Kidney glomerular epithelial cell (primary cell): ENCODE measurements around the gene COPS3.

Experiments
- DNase-seq: peaks from one replicate; lab custom pipeline; 2025; lab: John Stamatoyannopoulos, UW

COPS3 gene

DNA sequence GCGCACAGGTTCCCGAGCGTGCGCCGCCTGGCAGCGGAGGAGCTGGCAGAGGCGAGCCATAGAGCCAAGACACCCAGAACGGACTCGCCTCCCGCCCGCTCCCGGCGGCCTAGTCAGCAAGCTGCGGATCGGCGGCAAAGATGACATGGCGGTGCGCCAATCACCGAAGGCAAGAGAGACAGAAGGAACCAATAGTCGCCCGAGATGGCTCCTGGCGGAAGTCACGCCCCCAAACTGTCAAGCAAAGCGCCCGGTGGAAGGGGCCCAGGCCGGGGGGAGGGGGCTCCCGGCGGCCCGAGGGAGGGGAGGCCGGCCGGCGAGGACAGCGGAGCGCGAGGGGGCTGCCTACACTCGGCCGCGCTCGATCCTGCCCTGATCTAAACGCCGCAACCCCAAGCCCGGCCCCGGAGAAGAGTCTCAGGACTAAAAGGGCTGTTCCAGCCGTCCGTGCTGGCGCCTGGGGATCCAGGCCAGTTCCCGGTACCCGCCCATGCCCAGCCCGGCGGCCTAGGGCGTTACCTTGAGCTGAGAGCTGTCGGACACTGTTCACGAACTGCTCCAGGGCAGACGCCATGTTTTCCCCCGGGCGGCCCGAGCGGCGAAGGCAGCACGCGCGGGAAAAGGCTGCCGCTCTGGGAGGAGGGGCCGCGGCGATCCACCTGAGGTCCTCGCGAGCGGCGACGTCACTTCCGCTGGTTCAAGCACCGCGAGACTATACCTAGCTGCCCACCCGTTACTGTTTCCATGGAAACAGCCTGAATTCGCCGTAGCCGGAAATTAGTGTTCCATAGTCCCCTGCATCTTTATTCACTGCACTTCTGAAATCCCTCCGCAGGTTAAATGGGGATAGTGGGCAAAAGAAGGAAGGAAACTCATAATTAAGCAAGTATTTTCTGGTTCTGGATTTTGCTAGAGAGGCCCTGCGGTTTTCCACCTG lies at the start of gene COPS3:
COPS3 (minus strand) TSS at position 634 of the 937 bp plus-strand sequence; CDS start at position 574, 60 bp downstream.
- peak; percentile 96 for DNase-seq

DNA sequence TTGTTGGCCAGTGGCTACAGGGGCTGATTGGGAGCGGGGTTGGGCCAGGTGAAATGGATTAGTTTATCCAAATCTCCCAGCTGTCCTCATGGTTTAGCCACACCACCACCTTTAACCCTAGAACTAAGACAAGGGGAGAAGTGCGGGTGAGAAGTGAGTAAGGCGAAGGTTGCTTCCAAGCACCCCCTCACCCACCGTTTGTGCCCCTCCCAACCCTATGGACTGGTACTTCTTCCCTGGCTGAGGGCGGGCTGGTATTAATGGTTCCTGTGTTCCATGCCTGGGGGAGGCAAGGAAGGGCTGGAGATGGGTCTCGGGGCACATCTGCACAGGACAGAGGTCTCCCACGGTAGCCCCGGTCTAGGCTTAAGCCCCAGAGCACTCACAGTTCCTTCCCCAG lies 47.2 kb upstream of the COPS3 start:
- no peak for DNase-seq

DNA sequence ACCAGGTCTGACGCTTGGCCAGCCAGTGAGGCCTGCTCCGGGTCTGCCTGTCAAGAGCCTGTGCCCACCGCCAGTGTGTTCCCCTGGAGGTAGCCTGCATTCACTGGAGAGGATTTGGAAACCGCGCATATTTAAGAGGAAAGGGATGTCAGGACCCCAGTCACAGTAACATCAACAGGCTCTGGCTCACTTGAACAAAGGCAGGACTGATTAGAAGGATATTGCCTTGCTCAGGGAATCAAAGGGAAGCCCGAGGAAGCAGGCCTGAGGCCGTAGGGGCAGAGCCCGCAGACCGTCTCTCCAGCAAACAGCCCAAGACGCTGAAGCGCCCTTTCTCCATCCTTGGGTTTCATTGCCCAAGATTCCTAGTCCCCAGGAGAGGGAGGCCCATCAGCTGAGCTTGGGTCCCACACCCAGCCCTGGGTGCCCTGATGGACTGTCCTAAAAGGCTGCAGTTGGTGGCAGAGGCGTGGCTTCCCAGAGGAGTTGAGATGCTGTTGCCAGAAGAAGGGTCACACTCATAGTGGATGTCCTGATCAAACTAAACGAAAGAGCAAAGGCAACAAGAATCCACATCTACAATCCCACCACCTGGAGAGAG lies 45.3 kb upstream of the COPS3 start:
- no peak for DNase-seq

DNA sequence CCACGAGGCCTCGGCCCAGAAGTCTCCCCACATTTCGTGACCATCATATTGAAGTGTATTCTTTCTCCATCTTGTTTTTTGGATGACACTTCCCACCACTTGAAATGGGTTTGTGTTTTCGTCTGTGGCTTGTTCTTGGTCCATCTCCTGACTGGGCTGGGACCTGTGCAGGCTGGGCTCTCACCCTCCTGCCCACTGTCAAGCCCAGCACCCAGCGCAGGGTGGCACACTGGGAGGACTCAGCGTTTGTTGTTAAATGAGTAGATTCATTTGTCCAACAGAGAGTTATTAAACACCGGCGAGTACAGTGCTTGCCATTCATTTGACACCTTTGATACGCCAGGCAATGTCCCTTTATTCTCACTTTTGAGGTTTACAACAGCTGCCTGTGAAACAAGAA lies 44.8 kb upstream of the COPS3 start:
- no peak for DNase-seq

GRCh38 chr17:17325228-17325627 lies 44.2 kb upstream of the COPS3 start:
- no peak for DNase-seq

GRCh38 chr17:17324616-17325015 lies 43.6 kb upstream of the COPS3 start:
- DNase-seq, result no peak

- no peak for DNase-seq
These were observed 41.8 kb upstream of the COPS3 start for GRCh38 chr17:17322516-17323510.

DNA sequence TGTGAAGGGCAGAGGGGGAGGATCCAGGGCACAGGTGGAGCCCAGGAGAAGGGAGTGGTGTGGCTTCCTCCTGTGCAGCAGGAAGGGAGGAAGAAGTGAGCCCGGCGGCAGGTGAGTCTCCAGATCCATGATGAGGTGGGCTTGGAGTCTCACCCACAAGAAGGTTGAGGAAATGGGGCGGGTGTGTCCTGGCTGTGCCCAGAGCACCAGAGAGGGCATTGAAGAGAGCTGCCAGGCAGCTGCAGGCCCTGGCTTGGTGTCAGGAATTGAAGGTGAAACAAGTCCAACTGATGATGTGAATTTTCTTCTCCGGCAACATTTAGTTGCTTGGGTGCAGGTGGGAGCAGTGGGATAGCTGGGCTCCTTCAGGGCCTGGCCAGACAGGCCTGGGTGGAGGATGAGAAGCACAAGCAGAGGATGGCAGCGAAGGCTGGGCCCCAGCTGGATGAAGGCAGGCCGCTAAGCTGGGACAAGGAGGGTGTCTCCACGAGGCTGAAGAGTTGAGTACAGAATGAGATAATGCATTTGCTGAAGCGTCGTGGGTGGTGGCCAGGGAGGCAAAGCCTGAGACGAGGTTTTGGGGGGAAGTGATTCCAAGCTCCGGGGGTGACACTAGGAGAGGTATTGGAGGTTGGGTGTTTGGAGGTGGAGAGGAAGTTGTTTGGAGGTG lies 40.4 kb upstream of the COPS3 start:
- no peak for DNase-seq

GRCh38 chr17:17320911-17321220 lies 39.8 kb upstream of the COPS3 start:
- no peak for DNase-seq

DNA sequence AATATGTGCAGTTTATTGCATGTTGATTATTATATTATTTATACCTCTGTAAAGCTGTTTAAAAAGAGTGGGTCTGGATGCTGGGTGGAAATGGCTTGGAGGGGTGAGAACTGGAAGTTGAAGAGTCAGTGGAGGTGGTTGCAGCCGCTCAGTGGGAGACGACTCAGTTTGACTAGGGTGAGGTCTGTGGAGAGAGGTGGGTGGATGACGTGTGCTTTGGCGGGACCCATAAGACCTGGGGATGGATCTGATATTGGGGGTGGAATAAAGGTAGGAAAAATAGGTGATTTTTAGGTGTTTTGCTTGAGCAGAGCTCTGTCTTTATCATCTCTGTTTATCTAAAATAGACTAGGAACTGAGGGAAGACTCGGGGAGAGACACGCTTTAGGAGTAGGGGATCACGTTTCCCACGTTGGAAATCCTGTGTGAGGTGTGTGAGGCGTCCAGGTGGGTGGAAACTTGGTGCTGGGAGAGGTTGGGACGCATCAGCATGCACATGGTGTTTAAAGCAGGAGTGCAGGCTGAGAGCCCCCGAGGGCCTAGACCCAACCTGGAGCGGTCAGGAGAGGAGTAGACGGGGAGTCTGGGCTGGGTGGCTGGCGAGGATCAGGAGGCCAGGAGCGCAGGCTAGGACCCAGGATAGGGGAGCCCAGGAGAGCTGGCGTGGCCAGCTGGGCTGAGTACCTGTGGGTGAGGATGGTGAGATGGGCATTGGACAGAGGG lies 39.3 kb upstream of the COPS3 start:
- no peak for DNase-seq

DNA sequence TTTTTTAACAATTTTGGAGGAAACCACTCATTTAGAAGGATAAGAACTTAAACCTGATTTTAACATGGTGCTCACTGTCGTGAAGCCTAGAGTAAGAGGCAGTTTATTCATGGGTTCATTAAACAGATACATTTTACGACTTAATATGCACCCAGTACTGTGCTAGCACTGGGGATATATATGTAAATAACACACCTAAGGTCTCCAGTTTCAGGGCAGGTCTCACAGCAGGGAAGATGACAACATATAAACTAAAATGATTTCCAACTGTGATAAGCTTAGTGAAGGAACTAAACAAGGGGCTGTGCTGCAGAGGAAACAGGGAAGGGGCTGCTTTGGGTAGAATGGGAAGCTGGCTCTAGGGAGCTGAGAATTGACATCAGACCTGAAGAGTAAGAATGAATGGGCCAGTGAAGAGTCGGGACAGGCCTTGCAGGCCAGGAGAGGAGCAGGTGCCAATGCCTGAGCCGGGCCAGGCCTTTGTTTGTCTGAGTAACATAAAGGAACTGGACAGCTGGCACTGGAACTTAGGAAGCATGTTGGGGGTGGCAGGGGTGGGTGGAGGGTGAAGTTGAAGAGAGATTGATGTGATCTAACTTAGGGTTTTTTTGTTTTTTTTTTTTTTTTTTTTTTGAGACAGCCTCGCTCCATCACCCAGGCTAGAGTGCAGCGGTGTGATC lies 34.2 kb upstream of the COPS3 start:
- no peak for DNase-seq

DNA sequence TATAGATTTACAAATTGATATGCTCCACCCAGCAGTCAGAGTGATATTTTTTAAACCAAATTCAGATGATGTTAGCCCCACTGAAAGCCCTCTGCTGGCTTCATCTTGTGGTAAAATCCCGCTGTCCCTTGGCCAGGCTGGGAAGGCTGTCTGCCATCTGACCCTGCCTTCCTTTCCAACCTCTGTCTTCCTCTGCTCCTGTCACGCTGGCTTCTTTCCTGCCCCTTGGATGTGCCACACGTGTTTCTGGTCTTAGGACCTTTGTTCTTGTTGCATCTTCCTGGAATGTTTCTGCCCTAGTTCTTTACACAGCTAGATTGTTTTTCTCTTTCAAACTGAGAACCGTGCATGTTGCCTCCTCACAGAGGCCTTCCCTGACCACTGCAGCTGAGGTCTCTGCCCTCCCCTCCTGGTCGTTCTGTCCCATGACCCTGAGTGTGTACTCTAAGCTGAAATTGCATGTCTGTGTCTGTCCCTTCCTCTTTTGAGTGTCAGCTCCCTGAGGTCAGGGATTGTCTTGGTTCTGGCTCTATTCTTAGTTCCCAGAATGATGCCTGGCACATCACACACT lies 33.5 kb upstream of the COPS3 start:
- no peak for DNase-seq

GRCh38 chr17:17313350-17313991 lies 32.4 kb upstream of the COPS3 start:
- peak; percentile 33 for DNase-seq

DNA sequence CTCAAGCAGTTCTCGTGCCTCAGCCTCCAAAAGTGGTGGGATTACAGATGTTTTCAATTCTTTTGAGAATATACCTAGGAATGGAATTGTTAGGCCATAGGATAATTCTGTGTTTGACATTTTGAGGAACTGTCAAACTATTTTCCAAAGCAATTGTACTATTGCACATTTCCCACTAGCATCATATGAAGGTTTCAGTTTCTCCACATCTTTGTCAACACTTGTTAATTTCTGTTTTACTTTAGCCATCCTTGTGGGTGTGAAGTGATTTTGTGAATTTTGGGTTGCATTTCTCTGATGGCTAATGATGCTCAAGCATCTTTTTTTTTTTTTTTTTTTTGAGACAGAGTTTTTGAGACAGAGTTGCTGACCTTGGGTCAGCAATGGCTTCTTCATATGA lies 28.3 kb upstream of the COPS3 start:
- DNase-seq, result no peak

GRCh38 chr17:17305281-17305801 lies 24.3 kb upstream of the COPS3 start:
- no peak for DNase-seq

DNA sequence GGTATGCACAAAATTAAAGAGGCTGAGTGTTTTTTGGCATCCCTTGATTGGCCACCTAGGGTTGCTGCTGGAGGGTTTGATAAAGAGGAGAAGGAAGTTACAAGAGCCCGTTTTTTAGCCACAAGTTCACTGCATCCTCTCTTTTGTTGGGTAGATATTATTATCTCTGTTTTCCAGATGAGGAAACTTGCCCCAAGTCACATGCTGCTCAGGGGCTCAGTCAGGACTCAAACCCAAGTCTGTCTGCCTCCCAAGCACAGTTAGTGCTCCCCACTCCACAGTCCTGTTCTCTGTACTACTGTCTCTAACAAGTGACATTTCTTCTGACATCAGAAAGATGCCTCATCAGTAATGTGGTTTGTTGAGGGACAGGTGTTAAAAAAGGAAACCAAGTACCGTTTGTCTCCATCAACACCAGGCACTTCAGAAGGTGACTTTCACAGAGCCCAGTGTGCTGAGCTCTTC lies 23.5 kb upstream of the COPS3 start:
- no peak for DNase-seq

DNA sequence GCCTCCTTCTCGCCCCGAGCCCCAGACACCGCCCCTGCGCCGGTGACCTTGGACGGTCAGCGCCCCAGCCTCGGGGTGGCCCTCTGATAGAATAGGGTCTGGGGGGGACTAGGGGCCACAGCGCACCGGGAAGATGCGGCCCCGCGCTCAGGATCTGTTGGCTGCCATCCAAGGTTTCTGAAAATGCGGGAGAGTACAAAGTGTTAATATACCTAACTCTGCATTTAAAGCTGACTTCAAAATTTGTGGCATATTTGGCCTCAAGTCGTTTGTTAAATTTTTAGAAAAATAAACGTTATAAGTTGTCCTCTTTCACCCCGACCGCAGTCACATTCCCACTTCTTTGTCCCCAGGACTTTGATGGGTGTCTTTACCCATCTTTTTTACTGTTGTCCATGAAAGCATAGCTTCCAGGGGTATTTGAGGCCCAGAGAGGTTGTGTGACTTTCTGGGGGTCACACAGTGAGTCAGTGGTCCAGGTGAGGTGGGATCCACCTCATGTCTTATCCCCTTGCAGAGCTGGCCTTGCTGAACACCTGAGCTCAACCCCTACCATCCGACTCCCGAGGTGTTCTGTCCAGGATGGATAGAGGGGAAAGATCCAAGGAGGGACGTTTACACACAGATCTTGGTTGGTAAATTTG lies 22.9 kb upstream of the COPS3 start:
- DNase-seq, result no peak

GRCh38 chr17:17303010-17303846 lies 22.2 kb upstream of the COPS3 start, which contains the start of gene NT5M:
Gene NT5M (plus strand): TSS chr17:17303373. CDS start chr17:17303551, 178 bp downstream.
- peak; percentile 50 for DNase-seq
